Mucosa of descending colon (tissue), 3 donors: ENCODE data around the gene TUBA3E. TPM values are rescaled to one million over a fixed set of nuclear protein-coding genes. Genes with fewer than 3 reads are reported as not detected.
"Not testable (repeated sequence)": the region's sequence is repeated elsewhere in the genome, so short reads cannot be mapped to it uniquely, and the experiment has no call there.

Experiments used
- ATAC-seq: fragments of 200-7000 bp; cut with Tn5 transposase; one replicate; pipeline ENCODE4 v1.9.1; 2020; ENCODE audit warnings: mild to moderate bottlenecking, moderate library complexity
- DNase-seq, 3 donors: peaks; one replicate each; pipeline ENCODE4 v3.0.0-alpha.2; 2020
- H3K36me3 ChIP-seq: fragments of 200-600 bp; one replicate; pipeline ENCODE4 v1.8.0; 2021; ENCODE audit warnings: low read depth, mild to moderate bottlenecking
- H3K4me1 ChIP-seq: fragments of 200-600 bp; one replicate; pipeline ENCODE4 v1.8.0; 2021; ENCODE audit warnings: low read depth, mild to moderate bottlenecking
- H3K4me3 ChIP-seq: fragments of 200-600 bp; one replicate; pipeline ENCODE4 v1.8.0; 2021; ENCODE audit warnings: mild to moderate bottlenecking
- H3K9me3 ChIP-seq: fragments of 200-600 bp; one replicate; pipeline ENCODE4 v1.8.0; 2021; ENCODE audit warnings: mild to moderate bottlenecking
- intact Hi-C, 2 donors: fragments of 100-400 bp; cut with DNase I in 1 of 2; cut with micrococcal nuclease in 1 of 2; formaldehyde crosslinking; loops; one replicate each; pipeline versions ENCODE4 v1.11.0 to v1.11.1; 2022; cut with DNase I, micrococcal nuclease
- total RNA-seq, 3 donors: library from RNA; stranded (reverse); fragmentation: NEBNext Ultra II Directional in 2 of 3; extraction: Animal tissue kit (Norgen Biotek cat#: 25700) in 2 of 3; gene quantifications; one replicate each; pipeline versions ENCODE4 v1.2.1 to v1.2.4, GENCODE V29; 2021 to 2023
- TF ChIP-seq, protein P1 (sequence below): fragments of 200-600 bp; IDR thresholded peaks from one replicate; pipeline ENCODE4 v1.8.0; 2022; ENCODE audit warnings: antibody characterized with exemption, mild to moderate bottlenecking
- donor health status: DM: no; HTN: no; CAD: no; lungs with moderate emphysema.
- donor health status: DM: no; HTN: no; CAD: no.
- donor health status: DM: no; HTN: yes; CAD: no.

Gene TUBA3E
- total RNA-seq, 3 donors from 2014 or later = not detected

DNA sequence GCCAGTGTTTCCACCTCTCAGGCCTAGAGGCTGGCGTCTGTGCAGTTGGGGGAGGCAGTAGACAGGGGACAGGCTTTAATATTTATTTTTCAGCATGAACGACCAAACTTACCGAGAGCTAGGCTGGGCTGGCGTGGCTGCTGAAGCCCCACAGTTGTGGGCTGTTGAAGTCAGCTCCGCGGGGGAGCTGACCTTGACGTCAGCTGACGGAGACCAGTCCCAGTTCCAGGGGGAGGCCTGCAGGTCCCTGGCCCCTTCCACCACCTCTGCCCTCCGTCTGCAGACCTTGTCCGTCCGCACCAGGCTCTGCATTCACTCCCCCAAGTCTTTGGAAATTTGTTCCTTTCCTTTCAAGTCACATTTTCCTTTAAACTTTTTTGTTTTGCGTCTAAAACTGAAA, 33.4 kb upstream of the TUBA3E start:
- Histone ChIP-seq H3K4me1 (no peaks in the 10 kb centered on the region), H3K36me3 (no peaks in the 10 kb centered on the region), H3K4me3 (no peak overlapping the region), H3K9me3 (no peaks in the 10 kb centered on the region)
- DNase-seq (no peak), ATAC-seq (no peak)
- TF ChIP-seq, protein P1, sequence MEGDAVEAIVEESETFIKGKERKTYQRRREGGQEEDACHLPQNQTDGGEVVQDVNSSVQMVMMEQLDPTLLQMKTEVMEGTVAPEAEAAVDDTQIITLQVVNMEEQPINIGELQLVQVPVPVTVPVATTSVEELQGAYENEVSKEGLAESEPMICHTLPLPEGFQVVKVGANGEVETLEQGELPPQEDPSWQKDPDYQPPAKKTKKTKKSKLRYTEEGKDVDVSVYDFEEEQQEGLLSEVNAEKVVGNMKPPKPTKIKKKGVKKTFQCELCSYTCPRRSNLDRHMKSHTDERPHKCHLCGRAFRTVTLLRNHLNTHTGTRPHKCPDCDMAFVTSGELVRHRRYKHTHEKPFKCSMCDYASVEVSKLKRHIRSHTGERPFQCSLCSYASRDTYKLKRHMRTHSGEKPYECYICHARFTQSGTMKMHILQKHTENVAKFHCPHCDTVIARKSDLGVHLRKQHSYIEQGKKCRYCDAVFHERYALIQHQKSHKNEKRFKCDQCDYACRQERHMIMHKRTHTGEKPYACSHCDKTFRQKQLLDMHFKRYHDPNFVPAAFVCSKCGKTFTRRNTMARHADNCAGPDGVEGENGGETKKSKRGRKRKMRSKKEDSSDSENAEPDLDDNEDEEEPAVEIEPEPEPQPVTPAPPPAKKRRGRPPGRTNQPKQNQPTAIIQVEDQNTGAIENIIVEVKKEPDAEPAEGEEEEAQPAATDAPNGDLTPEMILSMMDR = no peak
- intact Hi-C loops = no loop called here

DNA sequence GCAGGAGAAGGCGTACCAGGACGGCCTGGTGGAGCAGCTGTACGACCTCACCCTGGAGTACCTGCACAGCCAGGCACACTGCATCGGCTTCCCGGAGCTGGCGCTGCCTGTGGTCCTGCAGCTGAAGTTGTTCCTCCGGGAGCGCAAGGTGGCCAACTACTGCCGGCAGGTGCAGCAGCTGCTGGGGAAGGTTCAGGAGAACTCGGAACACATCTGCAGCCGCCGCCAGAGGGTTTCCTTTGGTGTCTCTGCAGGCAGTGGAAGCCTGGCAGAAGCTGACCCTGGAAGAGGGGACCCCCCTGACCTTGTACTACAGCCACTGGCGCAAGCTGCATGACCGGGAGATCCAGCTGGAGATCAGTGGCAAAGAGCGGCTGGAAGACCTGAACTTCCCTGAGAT, 32.7 kb upstream of the TUBA3E start:
- H3K9me3 ChIP-seq, DNase-seq, H3K36me3 ChIP-seq, ATAC-seq, H3K4me1 ChIP-seq, intact Hi-C loops, H3K4me3 ChIP-seq: not testable (repeated sequence)

DNA sequence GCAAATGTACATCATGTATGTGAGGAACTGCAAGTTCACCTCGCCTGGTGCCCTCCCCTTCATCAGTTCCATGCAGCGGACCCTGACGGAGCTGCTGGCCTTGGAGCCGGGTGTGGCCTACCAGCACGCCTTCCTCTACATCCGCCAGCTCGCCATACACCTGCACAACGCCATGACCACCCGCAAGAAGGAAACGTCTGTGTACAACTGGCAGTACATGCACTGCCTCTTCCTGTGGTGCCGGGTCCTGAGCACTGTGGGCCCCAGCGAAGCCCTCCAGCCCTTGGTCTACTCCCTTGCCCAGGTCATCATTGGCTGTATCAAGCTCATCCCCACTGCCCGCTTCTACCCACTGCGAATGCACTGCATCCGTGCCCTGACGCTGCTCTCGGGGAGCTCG, 32.1 kb upstream of the TUBA3E start:
- H3K4me3 ChIP-seq, H3K36me3 ChIP-seq, H3K9me3 ChIP-seq: not testable (repeated sequence)

DNA sequence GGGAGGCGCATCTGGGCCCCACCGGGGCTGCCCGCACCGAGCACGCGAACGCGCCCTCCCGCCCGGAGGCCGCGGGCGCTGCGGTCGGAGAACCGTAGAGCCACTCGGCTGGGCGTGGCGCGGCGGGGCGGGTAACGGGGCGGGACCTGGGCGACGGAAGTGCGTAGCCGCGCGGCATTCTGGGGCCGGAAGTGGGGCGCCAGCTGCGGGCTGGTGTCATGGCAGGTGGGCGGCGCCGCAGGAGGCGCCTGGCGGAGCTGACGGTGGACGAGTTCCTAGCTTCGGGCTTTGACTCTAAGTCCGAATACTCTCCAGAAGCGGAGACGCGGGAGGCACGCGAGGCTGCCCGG, 30.9 kb upstream of the TUBA3E start:
- intact Hi-C loops, H3K4me3 ChIP-seq, H3K36me3 ChIP-seq, H3K9me3 ChIP-seq, H3K4me1 ChIP-seq: not testable (repeated sequence)
- peak; percentile 64 to 83 (median 72) for DNase-seq
- peak; percentile 95 for ATAC-seq

More for the DNA sequence above, 32.1 kb upstream of the TUBA3E start:
- intact Hi-C loops, H3K4me1 ChIP-seq, DNase-seq, ATAC-seq: not testable (repeated sequence)

DNA sequence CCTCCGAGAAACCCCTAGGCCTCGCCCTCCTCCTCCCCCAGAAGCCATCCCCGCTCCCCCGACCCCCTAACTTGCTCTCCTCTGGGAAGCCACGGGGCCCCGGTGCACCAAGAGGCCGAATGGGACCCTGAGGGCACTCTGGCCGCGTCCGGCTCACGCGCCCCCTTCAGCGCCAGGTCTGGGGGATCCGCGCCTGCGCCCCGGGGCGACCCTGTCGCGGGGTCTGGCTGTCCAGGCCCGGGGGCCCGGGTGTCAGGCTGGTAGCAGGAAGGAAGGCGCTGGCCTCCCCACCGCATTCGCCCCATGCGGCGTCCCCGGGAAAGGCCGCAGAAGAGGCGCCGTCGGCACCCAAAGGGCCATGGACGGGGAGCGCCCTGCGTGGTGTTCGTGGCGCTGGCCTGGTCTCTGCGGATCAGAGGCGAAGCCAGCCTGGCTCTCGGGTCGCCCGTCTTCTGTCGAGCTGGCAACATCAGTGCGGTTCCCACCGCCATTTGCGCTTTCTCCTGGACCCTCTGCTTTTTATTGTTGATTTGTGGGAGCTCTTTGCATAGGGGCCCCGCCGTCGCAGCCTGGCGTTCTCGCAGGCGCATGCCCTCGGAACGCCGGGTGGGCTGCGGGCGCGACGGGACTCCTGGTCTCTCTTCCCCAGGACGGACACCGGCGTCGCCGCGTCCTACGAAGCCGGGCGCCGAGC, 30.4 kb upstream of the TUBA3E start:
- not testable (repeated sequence) for H3K4me3 ChIP-seq, ATAC-seq, H3K4me1 ChIP-seq

DNA sequence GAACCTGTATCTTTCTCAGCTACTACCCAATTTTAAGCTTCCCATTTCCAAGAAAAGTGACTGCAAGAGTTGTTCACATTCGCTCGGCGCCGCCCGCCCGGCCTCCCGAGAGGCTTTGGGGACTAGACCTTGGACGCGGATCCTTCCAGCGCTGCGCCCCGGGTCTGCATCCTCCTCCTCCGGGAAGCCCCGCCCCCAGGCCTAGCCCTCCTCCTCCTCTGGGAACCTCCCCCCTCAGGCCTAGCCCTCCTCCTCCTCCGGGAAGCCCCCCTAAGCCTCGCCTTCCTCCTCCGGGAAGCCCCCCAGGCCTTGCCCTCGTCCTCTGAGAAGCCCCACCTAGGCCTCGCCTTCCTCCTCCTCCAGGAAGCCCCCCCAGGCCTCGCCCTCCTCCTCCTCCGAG, 29.8 kb upstream of the TUBA3E start:
- intact Hi-C loops, H3K9me3 ChIP-seq, H3K4me3 ChIP-seq, DNase-seq, H3K36me3 ChIP-seq, H3K4me1 ChIP-seq, ATAC-seq: not testable (repeated sequence)

More for the DNA sequence above, 30.4 kb upstream of the TUBA3E start:
- H3K36me3 ChIP-seq, DNase-seq, H3K9me3 ChIP-seq, intact Hi-C loops: not testable (repeated sequence)

DNA sequence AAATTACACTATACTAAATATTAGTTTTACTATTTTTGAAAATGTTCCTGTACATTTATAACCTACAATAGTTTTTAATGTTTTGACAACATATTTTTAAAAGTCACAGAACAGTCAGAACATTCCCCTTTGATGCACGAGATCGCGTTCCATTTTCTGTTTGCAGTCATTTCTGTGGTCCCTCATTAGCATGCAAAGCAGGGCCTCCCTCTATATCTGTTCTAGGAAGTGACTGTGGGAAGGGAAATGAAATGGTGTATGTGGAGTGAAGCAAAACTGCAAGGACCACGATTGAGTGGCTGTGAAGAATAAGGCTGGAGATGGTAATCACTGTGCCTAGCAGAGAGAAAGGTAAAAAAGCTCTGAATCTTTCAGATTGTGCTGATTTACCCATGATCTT, 24.3 kb upstream of the TUBA3E start:
- DNase-seq, H3K4me1 ChIP-seq, ATAC-seq, H3K4me3 ChIP-seq, intact Hi-C loops, H3K9me3 ChIP-seq, H3K36me3 ChIP-seq: not testable (repeated sequence)

DNA sequence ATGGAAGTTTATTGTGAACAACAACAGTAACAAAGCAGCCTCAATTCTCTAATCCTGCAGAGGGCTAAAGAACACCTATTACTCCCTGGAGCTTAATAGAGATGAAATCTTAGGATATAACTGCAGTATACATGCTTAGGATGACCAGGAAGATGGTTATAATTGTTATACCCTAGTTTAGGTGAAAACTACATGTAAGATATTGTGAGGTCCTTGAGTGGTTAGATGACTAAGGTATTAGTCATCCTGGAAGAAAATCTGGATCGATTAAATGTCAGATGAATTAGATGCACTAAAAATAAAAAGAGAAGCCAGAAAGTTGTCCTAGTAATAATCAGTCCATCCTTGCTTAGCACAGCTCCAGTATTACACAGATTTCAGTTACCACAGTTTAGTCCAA, 22.3 kb upstream of the TUBA3E start:
- H3K36me3 ChIP-seq, DNase-seq, intact Hi-C loops, H3K4me1 ChIP-seq, H3K9me3 ChIP-seq, ATAC-seq, H3K4me3 ChIP-seq: not testable (repeated sequence)

DNA sequence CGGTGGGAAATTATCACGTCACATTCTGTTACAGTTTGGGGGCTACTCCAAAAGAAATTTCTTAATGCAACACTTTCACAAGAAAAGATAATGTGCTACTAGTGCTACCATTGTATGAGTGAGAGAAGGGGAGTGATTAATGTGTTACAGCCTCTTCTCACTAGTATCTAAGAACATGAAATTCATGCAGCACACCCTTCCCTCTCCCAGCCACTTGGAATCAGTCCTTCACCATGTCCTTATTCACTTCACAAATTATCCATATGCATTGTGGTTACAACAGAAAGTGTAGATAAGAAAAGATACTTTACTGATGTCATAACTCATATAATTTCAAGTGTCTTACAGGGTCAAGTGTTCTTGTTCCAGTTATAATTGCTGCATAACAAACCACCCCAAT, 20.9 kb upstream of the TUBA3E start:
- H3K36me3 ChIP-seq, H3K4me3 ChIP-seq, H3K4me1 ChIP-seq, DNase-seq, ATAC-seq, H3K9me3 ChIP-seq, intact Hi-C loops: not testable (repeated sequence)

DNA sequence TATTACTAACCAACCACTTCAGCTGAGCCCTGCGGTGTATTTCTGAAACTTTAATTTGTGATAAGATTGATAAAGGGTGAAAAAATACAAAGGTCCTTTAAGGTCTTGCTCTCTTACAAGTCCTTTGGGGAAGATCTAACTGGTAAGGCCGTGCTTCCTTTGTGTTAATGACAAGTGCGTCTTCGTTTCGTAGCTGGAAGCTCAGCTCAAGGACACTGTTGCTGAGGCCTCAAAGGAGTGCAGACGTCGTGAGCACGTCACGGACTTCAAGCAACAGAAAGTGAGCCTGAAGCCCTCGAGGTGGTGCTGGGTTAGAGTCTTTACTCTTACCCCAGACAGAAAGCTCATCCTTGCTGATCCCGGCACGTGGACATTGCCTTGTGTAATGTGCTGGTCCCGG, 8.8 kb upstream of the TUBA3E start:
- H3K9me3 ChIP-seq, H3K4me1 ChIP-seq, intact Hi-C loops, H3K4me3 ChIP-seq, ATAC-seq, H3K36me3 ChIP-seq, DNase-seq: not testable (repeated sequence)

DNA sequence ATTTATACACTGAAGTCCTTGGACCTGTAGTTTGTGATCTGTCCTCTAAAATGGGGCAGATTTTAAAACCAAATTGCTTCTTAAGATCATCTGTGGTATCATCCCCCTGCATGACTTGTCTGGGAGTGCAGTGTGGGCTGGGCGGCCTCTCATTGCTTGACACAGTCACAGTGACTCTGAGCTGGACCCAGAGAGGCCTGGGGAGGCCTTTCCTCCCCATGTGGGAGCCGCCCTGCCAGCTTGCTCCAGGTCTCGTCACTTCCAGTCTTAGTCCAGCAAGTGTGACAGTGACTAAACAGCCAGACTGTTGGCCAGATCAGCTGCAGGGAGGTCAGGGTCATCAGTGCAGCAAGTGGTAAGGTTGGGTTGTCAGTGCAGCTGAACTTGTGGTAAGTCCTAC, 4.9 kb upstream of the TUBA3E start:
- intact Hi-C loops, H3K9me3 ChIP-seq: not testable (repeated sequence)

DNA sequence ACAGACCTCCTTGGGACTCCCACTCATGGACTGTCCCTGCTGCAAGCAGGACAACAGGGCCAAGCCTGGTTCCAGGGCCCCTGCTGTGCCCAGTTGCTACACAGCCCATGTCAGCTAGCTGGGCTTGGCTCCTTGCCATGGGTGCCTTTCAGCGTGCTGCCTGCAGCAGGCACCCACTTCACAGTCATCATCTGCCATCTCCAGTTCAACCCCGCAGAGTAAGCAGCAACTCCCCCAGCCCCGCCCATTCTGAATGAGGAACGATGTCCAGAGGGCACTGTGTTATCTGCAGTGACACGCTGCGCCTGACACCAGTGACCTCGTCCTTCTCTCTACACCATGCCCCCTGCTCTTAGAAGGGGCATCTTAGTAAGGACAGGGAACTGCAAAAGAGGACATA, 4.3 kb upstream of the TUBA3E start:
- DNase-seq = peak in 2 of 3 donors; percentile 42 to 59
- H3K4me3 ChIP-seq, H3K9me3 ChIP-seq, H3K4me1 ChIP-seq, intact Hi-C loops, H3K36me3 ChIP-seq: not testable (repeated sequence)
- peak; percentile 87 for ATAC-seq

More for the DNA sequence above, 4.9 kb upstream of the TUBA3E start:
- not testable (repeated sequence) for H3K4me3 ChIP-seq, H3K4me1 ChIP-seq, ATAC-seq, DNase-seq, H3K36me3 ChIP-seq

DNA sequence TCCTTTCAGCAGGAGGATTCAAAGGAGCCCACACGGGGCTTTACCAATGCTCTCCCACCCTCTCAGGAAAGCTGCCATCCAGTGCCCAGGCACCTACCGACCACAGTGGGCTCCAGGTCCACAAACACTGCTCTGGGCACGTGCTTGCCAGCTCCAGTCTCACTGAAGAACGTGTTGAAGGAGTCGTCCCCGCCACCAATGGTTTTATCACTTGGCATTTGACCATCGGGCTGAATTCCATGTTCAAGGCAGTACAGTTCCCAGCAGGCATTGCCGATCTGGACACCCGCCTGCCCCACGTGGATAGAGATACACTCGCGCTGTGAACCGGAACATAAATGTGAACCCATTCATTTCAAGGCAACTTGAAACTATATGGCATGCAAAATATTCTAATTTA, 2.2 kb downstream of the TUBA3E start:
- DNase-seq, intact Hi-C loops, ATAC-seq, H3K4me3 ChIP-seq, H3K4me1 ChIP-seq, H3K36me3 ChIP-seq, H3K9me3 ChIP-seq: not testable (repeated sequence)

DNA sequence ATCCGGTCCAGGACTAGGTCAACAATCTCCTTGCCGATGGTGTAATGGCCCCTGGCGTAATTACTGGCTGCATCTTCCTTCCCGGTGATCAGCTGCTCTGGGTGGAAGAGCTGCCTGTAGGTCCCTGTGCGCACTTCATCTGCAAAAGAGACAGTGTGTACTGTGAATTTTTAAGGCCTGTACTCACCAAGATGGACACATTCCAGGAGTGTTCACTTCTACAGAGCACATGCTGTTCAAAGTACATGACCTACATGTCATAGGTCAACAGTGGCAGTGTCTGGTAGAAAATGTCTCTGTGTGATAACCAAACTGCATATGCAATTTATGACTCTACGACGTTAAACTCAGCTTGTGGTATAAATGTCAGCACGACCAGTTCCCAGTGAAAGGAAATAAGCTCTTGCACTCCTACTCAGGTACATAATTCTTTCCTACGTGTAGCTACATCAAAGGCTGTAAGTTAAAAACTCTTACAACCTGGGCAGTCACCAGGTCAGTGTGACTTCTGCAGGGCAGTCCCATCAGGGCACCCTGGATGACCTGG, 3.1 kb downstream of the TUBA3E start:
- H3K4me3 ChIP-seq, DNase-seq, H3K9me3 ChIP-seq, H3K4me1 ChIP-seq, intact Hi-C loops, ATAC-seq, H3K36me3 ChIP-seq: not testable (repeated sequence)
